Spleen (tissue), 7 donors: ENCODE data around the gene FSTL5.

Experiments used
- POLR2A ChIP-seq, 3 donors: fragments of 450-650 bp; IDR thresholded peaks; one replicate each; pipeline ENCODE4 v1.5.1; 2017; ENCODE audit warnings: antibody characterized with exemption in 3 of 3, mild to moderate bottlenecking in 1 of 3
- POLR2AphosphoS5 ChIP-seq, 3 donors: sonication (generic); formaldehyde crosslinking; IDR thresholded peaks; one replicate each; pipeline ENCODE4 v1.5.1; 2017; ENCODE audit warnings: antibody characterized with exemption in 3 of 3
- TF ChIP-seq, protein P1 (sequence below), 11 experiments: fragments of 200-600 bp in 7 of 11; fragments of 450-650 bp in 4 of 11; sonication (generic) in 4 of 11; IDR thresholded peaks in 8 of 11; conservative IDR thresholded peaks in 3 of 11; 1 replicate in 7 of 11; 2 replicates in 4 of 11; pipeline versions ENCODE4 v1.4.0 to v1.8.0; 2016 to 2021; ENCODE audit warnings: antibody characterized with exemption in 11 of 11, inconsistent platforms in 4 of 11, mild to moderate bottlenecking in 1 of 11
- donor health status: DM: no; HTN: no; CAD: no; lungs with moderate emphysema.
- donor health status: DM: no; HTN: no; CAD: no.
- donor health status: DM: no; HTN: no; CAD: no.

DNA sequence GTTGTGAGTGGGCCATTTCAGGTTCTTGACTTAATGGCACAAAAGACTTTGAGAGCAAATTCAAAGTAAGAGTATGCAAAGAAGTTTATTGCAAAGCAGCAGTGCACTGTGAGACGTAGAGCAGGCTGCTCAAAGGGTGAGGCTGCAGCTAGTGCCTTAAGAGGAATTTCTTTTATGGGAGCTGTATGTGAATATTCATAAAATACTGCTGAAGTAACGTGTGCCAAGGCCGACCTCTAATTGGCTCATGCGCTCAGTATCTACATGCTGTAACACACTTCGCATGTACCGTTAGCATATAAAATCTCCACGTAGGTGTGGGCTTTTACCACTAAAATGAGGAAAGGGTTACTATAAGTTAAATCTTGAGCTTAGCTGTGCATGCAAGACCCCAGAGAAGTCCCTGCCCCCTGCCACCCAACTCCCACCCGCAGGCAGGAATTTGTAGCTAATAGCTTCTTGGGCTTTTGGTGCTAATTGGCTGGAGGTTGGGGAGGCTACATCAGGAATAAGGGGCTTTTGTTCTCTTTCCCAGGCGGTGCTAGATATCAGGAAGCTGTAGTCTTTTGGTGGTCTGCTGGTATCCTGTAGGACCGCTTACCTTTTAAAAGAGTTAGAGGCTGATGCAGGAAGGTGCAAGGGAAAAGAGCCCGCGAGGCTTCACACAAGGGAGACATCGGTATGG, 47.6 kb downstream of the FSTL5 start:
- TF ChIP-seq POLR2A (IDR thresholded peaks at IDR 0.05): no peak
- TF ChIP-seq, protein P1, sequence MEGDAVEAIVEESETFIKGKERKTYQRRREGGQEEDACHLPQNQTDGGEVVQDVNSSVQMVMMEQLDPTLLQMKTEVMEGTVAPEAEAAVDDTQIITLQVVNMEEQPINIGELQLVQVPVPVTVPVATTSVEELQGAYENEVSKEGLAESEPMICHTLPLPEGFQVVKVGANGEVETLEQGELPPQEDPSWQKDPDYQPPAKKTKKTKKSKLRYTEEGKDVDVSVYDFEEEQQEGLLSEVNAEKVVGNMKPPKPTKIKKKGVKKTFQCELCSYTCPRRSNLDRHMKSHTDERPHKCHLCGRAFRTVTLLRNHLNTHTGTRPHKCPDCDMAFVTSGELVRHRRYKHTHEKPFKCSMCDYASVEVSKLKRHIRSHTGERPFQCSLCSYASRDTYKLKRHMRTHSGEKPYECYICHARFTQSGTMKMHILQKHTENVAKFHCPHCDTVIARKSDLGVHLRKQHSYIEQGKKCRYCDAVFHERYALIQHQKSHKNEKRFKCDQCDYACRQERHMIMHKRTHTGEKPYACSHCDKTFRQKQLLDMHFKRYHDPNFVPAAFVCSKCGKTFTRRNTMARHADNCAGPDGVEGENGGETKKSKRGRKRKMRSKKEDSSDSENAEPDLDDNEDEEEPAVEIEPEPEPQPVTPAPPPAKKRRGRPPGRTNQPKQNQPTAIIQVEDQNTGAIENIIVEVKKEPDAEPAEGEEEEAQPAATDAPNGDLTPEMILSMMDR (IDR thresholded peaks at IDR 0.05 in 8 of 11, conservative IDR thresholded peaks at IDR 0.05 in 3 of 11): no peak
- no peak for TF ChIP-seq POLR2AphosphoS5 (IDR thresholded peaks at IDR 0.05)
